Mesothelial cell of epicardium (in vitro differentiated cells): ENCODE results near the gene PECR. TPM values are rescaled to one million over a fixed set of nuclear protein-coding genes. Genes with fewer than 3 reads are reported as not detected.
A peak's percentile ranks its signal among the peaks of the same experiment; 100 is the strongest.

Experiments
- DNase-seq, 2 experiments: peaks; one replicate each; pipeline ENCODE4 v3.0.0; 2021; ENCODE audit warnings: low spot score in 2 of 2; ENCODE audit not compliant: unreplicated experiment in 2 of 2
- H3K27ac Mint-ChIP-seq: 2 replicates; pipeline ENCODE4 v1.8.0; 2021; ENCODE audit warnings: mixed read lengths
- H3K27me3 Mint-ChIP-seq: 2 replicates; pipeline ENCODE4 v1.8.0; 2021; ENCODE audit warnings: low read depth, mixed read lengths
- H3K36me3 Mint-ChIP-seq: 2 replicates; pipeline ENCODE4 v1.8.0; 2021; ENCODE audit warnings: mixed read lengths
- H3K4me1 Mint-ChIP-seq: 2 replicates; pipeline ENCODE4 v1.8.0; 2021; ENCODE audit warnings: mixed read lengths
- H3K4me3 Mint-ChIP-seq: 2 replicates; pipeline ENCODE4 v1.8.0; 2021; ENCODE audit warnings: mild to moderate bottlenecking, moderate library complexity, mixed read lengths
- H3K9me3 Mint-ChIP-seq: 2 replicates; pipeline ENCODE4 v1.8.0; 2021; ENCODE audit warnings: mixed read lengths
- CTCF ChIP-seq: fragments of 200-600 bp; sonication (generic); IDR thresholded peaks from one replicate; pipeline ENCODE4 v1.5.0; 2021; ENCODE audit warnings: antibody characterized with exemption; ENCODE audit not compliant: unreplicated experiment
- total RNA-seq: library from RNA; stranded (reverse); gene quantifications from 3 replicates; pipeline ENCODE4 v1.2.1, GENCODE V29; 2021

Gene PECR
- total RNA-seq, 1 donor from 2014 or later: 9.3 TPM

GRCh38 chr2:216015722-216016464 is 65.7 kb downstream of the PECR start:
- Mint-ChIP-seq H3K27ac (no peak overlapping the region), H3K9me3 (no peaks in the 10 kb centered on the region), H3K4me1 (peaks cover 17% of the 10 kb centered on the region), H3K36me3 (no peaks in the 10 kb centered on the region), H3K4me3 (no peak overlapping the region), H3K27me3 (no peaks in the 10 kb centered on the region)
- no peak for TF ChIP-seq CTCF
- no peak for DNase-seq

- no peaks in the 10 kb centered on the region for H3K36me3 Mint-ChIP-seq
- no peak overlapping the region for H3K27ac Mint-ChIP-seq
- H3K9me3 Mint-ChIP-seq: no peaks in the 10 kb centered on the region
- H3K4me1 Mint-ChIP-seq: peaks cover 17% of the 10 kb centered on the region
- no peak for TF ChIP-seq CTCF
- no peaks in the 10 kb centered on the region for H3K27me3 Mint-ChIP-seq
- no peak overlapping the region for H3K4me3 Mint-ChIP-seq
- no peak for DNase-seq
Measured at GRCh38 chr2:216014986-216015385, 66.6 kb downstream of the PECR start.

- no peak overlapping the region for H3K27ac Mint-ChIP-seq
- no peaks in the 10 kb centered on the region for H3K27me3 Mint-ChIP-seq
- peak overlapping the region; percentile 59 for H3K4me3 Mint-ChIP-seq
- no peaks in the 10 kb centered on the region for H3K36me3 Mint-ChIP-seq
- H3K4me1 Mint-ChIP-seq: peaks cover 17% of the 10 kb centered on the region
- no peak for TF ChIP-seq CTCF
- no peak for DNase-seq
- H3K9me3 Mint-ChIP-seq: no peaks in the 10 kb centered on the region
Measured at GRCh38 chr2:216014006-216014405, 67.6 kb downstream of the PECR start.

GRCh38 chr2:216013080-216013909 is 68.3 kb downstream of the PECR start, which contains the start of gene MREG:
TSS of gene MREG (minus strand) at chr2:216013551. CDS start at chr2:216013327, 224 bp downstream.
- DNase-seq: peak; percentile 49 to 86
- TF ChIP-seq CTCF: peak; percentile 49
- Mint-ChIP-seq H3K27me3 (no peaks in the 10 kb centered on the region), H3K4me3 (peak within 1 kb of the TSS; percentile 90), H3K9me3 (no peaks in the 10 kb centered on the region), H3K36me3 (no peaks in the 10 kb centered on the region), H3K27ac (peak within 1 kb of the TSS; percentile 89), H3K4me1 (peaks cover 17% of the 10 kb centered on the region)

GRCh38 chr2:216012830-216013079 is 68.9 kb downstream of the PECR start:
- H3K27ac Mint-ChIP-seq: peak overlapping the region; percentile 89
- peak overlapping the region; percentile 90 for H3K4me3 Mint-ChIP-seq

More at GRCh38 chr2:216012830-216013079, 68.9 kb downstream of the PECR start:
- Mint-ChIP-seq H3K27me3 (no peaks in the 10 kb centered on the region), H3K4me1 (peaks cover 17% of the 10 kb centered on the region), H3K36me3 (no peaks in the 10 kb centered on the region), H3K9me3 (no peaks in the 10 kb centered on the region)
- no peak for TF ChIP-seq CTCF
- no peak for DNase-seq
